Panc1 (cell line): ENCODE results near the gene GMDS. TPM values are rescaled to one million over a fixed set of nuclear protein-coding genes. Genes with fewer than 3 reads are reported as not detected.
A peak's percentile ranks its signal among the peaks of the same experiment; 100 is the strongest.

Source experiments
- ATAC-seq: fragments of 200-7000 bp; cut with Tn5 transposase; 2 replicates; pipeline ENCODE4 v1.9.1; 2020; ENCODE audit warnings: mild to moderate bottlenecking, moderate library complexity
- BruUV-seq: library from RNA; stranded (reverse); fragments of 400-500 nt; replicated peaks from 2 replicates; lab custom pipeline; 2021; lab: Mats Ljungman, UMichigan
- CTCF ChIA-PET: fragments of 300-600 bp; sonication (Branson Sonifier 250); formaldehyde crosslinking; loops from one replicate; lab custom pipeline; 2022; ENCODE audit warnings: antibody characterized with exemption; lab: Charles Lee
- POLR2A ChIA-PET: fragments of 300-600 bp; sonication (Branson Sonifier 250); formaldehyde crosslinking; loops from one replicate; lab custom pipeline; 2022; ENCODE audit warnings: antibody characterized with exemption; lab: Charles Lee
- DNase-seq: peaks from one replicate; pipeline ENCODE4 v3.0.0-alpha.2; 2010; ENCODE audit warnings: low read depth, low spot score
- H3K27ac ChIP-seq: 2 replicates; pipeline ENCODE4 v1.5.1; 2011; ENCODE audit warnings: mild to moderate bottlenecking, low read length, inconsistent platforms
- H3K27me3 ChIP-seq: fragments of 200-500 bp; sonication (Bioruptor generic); 2 replicates; pipeline ENCODE4 v1.6.0; 2014; ENCODE audit warnings: low read length, inconsistent platforms; ENCODE audit not compliant: control insufficient read depth, insufficient read depth
- H3K36me3 ChIP-seq: fragments of 200-500 bp; sonication (Bioruptor generic); 2 replicates; pipeline ENCODE4 v1.5.1; 2014; ENCODE audit warnings: inconsistent platforms, mild to moderate bottlenecking, low read length, moderate library complexity; ENCODE audit not compliant: control insufficient read depth, insufficient read depth
- H3K4me1 ChIP-seq: 2 replicates; pipeline ENCODE4 v1.5.1; 2011; ENCODE audit warnings: inconsistent platforms, mild to moderate bottlenecking, low read length, moderate library complexity; ENCODE audit not compliant: control insufficient read depth, insufficient read depth
- H3K4me3 ChIP-seq, 2 experiments: 2 replicates each; pipeline ENCODE4 v1.5.1; 2011 to 2012; ENCODE audit warnings: low read depth in 2 of 2, low read length in 2 of 2, mild to moderate bottlenecking in 2 of 2, inconsistent platforms in 1 of 2, moderate library complexity in 1 of 2
- H3K9me3 ChIP-seq: fragments of 200-500 bp; sonication (Bioruptor generic); 2 replicates; pipeline ENCODE4 v1.5.1; 2014; ENCODE audit warnings: low read depth, mild to moderate bottlenecking, inconsistent platforms, low read length, moderate library complexity; ENCODE audit not compliant: control insufficient read depth, insufficient read depth
- CTCF ChIP-seq: fragments of 450-650 bp; IDR thresholded peaks from 2 replicates; pipeline ENCODE4 v1.5.1; 2017; ENCODE audit warnings: mild to moderate bottlenecking
- POLR2AphosphoS5 ChIP-seq: IDR thresholded peaks from 2 replicates; pipeline ENCODE4 v1.6.1; 2012; ENCODE audit warnings: mild to moderate bottlenecking, low read depth, low read length, moderate library complexity
- REST ChIP-seq, 2 experiments: IDR thresholded peaks; 2 replicates each; pipeline ENCODE4 v1.6.1; 2011 to 2012; ENCODE audit warnings: low read depth in 2 of 2, control low read depth in 1 of 2, low read length in 1 of 2, mild to moderate bottlenecking in 1 of 2, moderate library complexity in 1 of 2; ENCODE audit not compliant: insufficient read depth in 1 of 2
- SIN3A ChIP-seq: IDR thresholded peaks from 2 replicates; pipeline ENCODE4 v1.6.1; 2012; ENCODE audit warnings: low read depth, mild to moderate bottlenecking, low read length, moderate library complexity, borderline replicate concordance; ENCODE audit not compliant: insufficient read depth
- TCF7L2 ChIP-seq: IDR thresholded peaks from 2 replicates; pipeline ENCODE4 v1.6.1; 2011; ENCODE audit warnings: mild to moderate bottlenecking, low read depth, low read length, inconsistent platforms
- in situ Hi-C: cut with HindIII; loops from 2 replicates; pipeline ENCODE4 v1.10.0; 2016; ENCODE audit warnings: low sequenced_read_pairs, low pct_unique_long_range_greater_than_20kb
- intact Hi-C: fragments of 100-400 bp; cut with micrococcal nuclease; formaldehyde crosslinking; loops from one replicate; pipeline ENCODE4 v1.10.0; 2022; ENCODE audit not compliant: unreplicated experiment
- total RNA-seq: library from RNA; stranded (reverse); gene quantifications from one replicate; pipeline ENCODE4 v1.2.1, GENCODE V29; 2021; ENCODE audit not compliant: unreplicated experiment

The GMDS gene
- total RNA-seq, 1 experiment from 2014 or later = 9.8 TPM

- Histone ChIP-seq H3K27me3 (no peaks in the 10 kb centered on the region), H3K36me3 (no peaks in the 10 kb centered on the region), H3K9me3 (no peaks in the 10 kb centered on the region), H3K4me3 (peak overlapping the region; percentile 82 to 97), H3K27ac (peak overlapping the region; percentile 93), H3K4me1 (peaks cover 4% of the 10 kb centered on the region; the same call in 1 of the 2 replicates)
- peak; percentile 35 for DNase-seq
- in situ Hi-C loops (no loop called here), intact Hi-C loops (no loop called here)
- BruUV-seq = no TSS peak
- no peak for TF ChIP-seq SIN3A
- TF ChIP-seq POLR2AphosphoS5 = no peak
- no peak for TF ChIP-seq CTCF
- no peak for TF ChIP-seq TCF7L2
- TF ChIP-seq REST (IDR thresholded peaks at IDR 0.05; ENCODE audit: insufficient read depth in 1 of 2, low read depth in 2 of 2, low read length in 1 of 2) = no peak
- peak; percentile 11 for ATAC-seq
- POLR2A ChIA-PET = no interaction called here
- CTCF ChIA-PET = no interaction called here
Measured at GRCh38 chr6:2245877-2246863, 765 bp upstream of the GMDS start.

- Histone ChIP-seq H3K36me3 (no peaks in the 10 kb centered on the region), H3K9me3 (no peaks in the 10 kb centered on the region), H3K27me3 (no peaks in the 10 kb centered on the region), H3K27ac (peak overlapping the region; percentile 52), H3K4me1 (peaks cover 4% of the 10 kb centered on the region; the same call in 1 of the 2 replicates), H3K4me3 (peak overlapping the region; percentile 82 to 97)
- ATAC-seq (no peak; the same call in 1 of the 2 replicates), DNase-seq (no peak)
- no peak for TF ChIP-seq TCF7L2
- no peak for TF ChIP-seq CTCF
- TF ChIP-seq SIN3A = no peak
- TF ChIP-seq REST (IDR thresholded peaks at IDR 0.05; ENCODE audit: insufficient read depth in 1 of 2, low read depth in 2 of 2, low read length in 1 of 2) = no peak
- TF ChIP-seq POLR2AphosphoS5 = no peak
- in situ Hi-C loops = no loop called here
- TSS peak; percentile 72 for BruUV-seq
- ChIA-PET POLR2A (no interaction called here), CTCF (no interaction called here)
- intact Hi-C loops = no loop called here
Measured at GRCh38 chr6:2244261-2245102, 923 bp downstream of the GMDS start.
